CD4-positive, alpha-beta memory T cell (primary cell): ENCODE data around the gene LPO. TPM values are rescaled to one million over a fixed set of nuclear protein-coding genes. Genes with fewer than 3 reads are reported as not detected.

ENCODE experiments used
- CTCF ChIA-PET: fragments of 350-600 bp; sonication (Branson Sonifier 250); formaldehyde crosslinking; loops from one replicate; lab custom pipeline; 2021; ENCODE audit warnings: inconsistent platforms; ENCODE audit not compliant: partially characterized antibody; lab: Charles Lee
- POLR2A ChIA-PET: fragments of 350-600 bp; sonication (Branson Sonifier 250); formaldehyde crosslinking; loops from one replicate; lab custom pipeline; 2021; ENCODE audit not compliant: partially characterized antibody; lab: Charles Lee
- DNase-seq, 5 donors: peaks; one replicate each; pipeline versions ENCODE4 v3.0.0 to v3.0.0-alpha.2; 2020 to 2022; ENCODE audit warnings: mixed read lengths in 1 of 5
- H3K27ac ChIP-seq: one replicate; pipeline ENCODE4 v1.7.0; 2013; ENCODE audit warnings: low read depth, low read length
- H3K27me3 ChIP-seq: 2 replicates; pipeline ENCODE4 v1.7.0; 2013; ENCODE audit warnings: mild to moderate bottlenecking, low read length, moderate library complexity; ENCODE audit not compliant: insufficient read depth
- H3K36me3 ChIP-seq: 2 replicates; pipeline ENCODE4 v1.7.0; 2013; ENCODE audit warnings: mild to moderate bottlenecking, low read length, moderate library complexity; ENCODE audit not compliant: insufficient read depth
- H3K4me1 ChIP-seq: 2 replicates; pipeline ENCODE4 v1.7.0; 2013; ENCODE audit warnings: mild to moderate bottlenecking, low read length, moderate library complexity; ENCODE audit not compliant: insufficient read depth
- H3K4me3 ChIP-seq, 2 donors: one replicate each; pipeline ENCODE4 v1.7.0; 2013; ENCODE audit warnings: low read length in 2 of 2, mild to moderate bottlenecking in 1 of 2
- H3K9me3 ChIP-seq, 2 donors: one replicate each; pipeline ENCODE4 v1.7.0; 2013; ENCODE audit warnings: low read length in 2 of 2, control low read depth in 1 of 2; ENCODE audit not compliant: control insufficient read depth in 1 of 2
- H3K27ac Mint-ChIP-seq, 7 donors: one replicate each; pipeline ENCODE4 v1.8.0; 2020 to 2021; ENCODE audit warnings: mixed read lengths in 7 of 7, mild to moderate bottlenecking in 6 of 7, inconsistent platforms in 3 of 7, moderate library complexity in 3 of 7
- H3K27me3 Mint-ChIP-seq, 2 donors: one replicate each; pipeline ENCODE4 v1.8.0; 2020 to 2021; ENCODE audit warnings: mixed read lengths in 2 of 2
- H3K36me3 Mint-ChIP-seq, 2 donors: one replicate each; pipeline ENCODE4 v1.8.0; 2020 to 2021; ENCODE audit warnings: mixed read lengths in 2 of 2, inconsistent platforms in 1 of 2, mild to moderate bottlenecking in 1 of 2
- H3K4me1 Mint-ChIP-seq, 4 donors: one replicate each; pipeline ENCODE4 v1.8.0; 2020 to 2021; ENCODE audit warnings: mixed read lengths in 4 of 4, mild to moderate bottlenecking in 1 of 4
- H3K4me3 Mint-ChIP-seq, 8 donors: one replicate each; pipeline ENCODE4 v1.8.0; 2020 to 2021; ENCODE audit warnings: mixed read lengths in 8 of 8, mild to moderate bottlenecking in 7 of 8, moderate library complexity in 6 of 8, inconsistent platforms in 3 of 8
- H3K9me3 Mint-ChIP-seq, 8 donors: one replicate each; pipeline ENCODE4 v1.8.0; 2020 to 2021; ENCODE audit warnings: mixed read lengths in 8 of 8, mild to moderate bottlenecking in 5 of 8, inconsistent platforms in 3 of 8, moderate library complexity in 1 of 8
- intact Hi-C: fragments of 100-400 bp; cut with micrococcal nuclease; formaldehyde crosslinking; loops from one replicate; pipeline ENCODE4 v1.15.1; 2023
- polyA plus RNA-seq, 2 donors: library from polyadenylated mRNA; unstranded; fragments of 300-500 nt; fragmentation: Illumina TruSeq; gene quantifications; one replicate each; pipeline ENCODE4 v1.2.3, GENCODE V29; 2021
- total RNA-seq, 2 experiments: library from RNA; stranded (reverse); gene quantifications; one replicate each; pipeline ENCODE4 v1.2.3, GENCODE V29; 2021

Gene LPO
- total and polyA plus RNA-seq, 4 experiments from 2014 or later: not detected

DNA sequence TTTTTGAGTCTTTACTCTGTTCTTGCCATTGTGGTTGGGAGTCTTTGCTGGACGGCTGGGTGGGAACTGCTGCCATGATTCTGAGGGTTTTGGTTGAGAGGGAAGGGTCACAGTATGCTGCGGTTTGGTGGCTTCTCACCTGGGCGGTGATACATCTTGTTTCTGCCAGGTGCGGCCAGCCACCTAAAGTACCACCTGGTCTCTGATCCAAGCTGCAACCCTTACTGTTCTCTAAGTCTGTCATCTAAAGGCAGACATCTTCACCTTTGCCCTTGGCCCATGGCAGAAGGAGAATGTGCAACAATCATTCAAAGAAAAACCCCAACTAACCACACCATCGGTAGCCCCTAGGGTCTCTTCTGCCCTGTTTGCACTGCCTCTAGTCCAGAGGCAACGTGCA is 62.0 kb downstream of the LPO start:
- no peak overlapping the region for H3K4me3 ChIP-seq
- no peaks in the 10 kb centered on the region for H3K36me3 ChIP-seq
- H3K27ac ChIP-seq: no peak overlapping the region
- Mint-ChIP-seq H3K9me3 (no peaks in the 10 kb centered on the region), H3K27ac (no peak overlapping the region), H3K4me1 (peaks cover 4 to 7% (median 5%) of the 10 kb centered on the region in 4 donors), H3K4me3 (no peak overlapping the region), H3K36me3 (peaks cover 0 to 4% of the 10 kb centered on the region in 2 donors), H3K27me3 (no peaks in the 10 kb centered on the region)
- peaks cover 4% of the 10 kb centered on the region for H3K4me1 ChIP-seq
- no peaks in the 10 kb centered on the region for H3K27me3 ChIP-seq
- ChIA-PET POLR2A (interaction anchor here (1.0 kb wide), 1 partner anchor 37 kb away, joined by 3 read pairs; no protein-coding TSS in a partner anchor), CTCF (interaction anchor here (0.9 kb wide), 1 partner anchor 117 kb away, joined by 3 read pairs; the partner anchor contains the start of gene RNF43)
- no peak for DNase-seq
- no peaks in the 10 kb centered on the region for H3K9me3 ChIP-seq
- intact Hi-C loops: loop anchor here (5.0 kb wide), 1 partner anchor 707 kb away; no protein-coding TSS in a partner anchor

DNA sequence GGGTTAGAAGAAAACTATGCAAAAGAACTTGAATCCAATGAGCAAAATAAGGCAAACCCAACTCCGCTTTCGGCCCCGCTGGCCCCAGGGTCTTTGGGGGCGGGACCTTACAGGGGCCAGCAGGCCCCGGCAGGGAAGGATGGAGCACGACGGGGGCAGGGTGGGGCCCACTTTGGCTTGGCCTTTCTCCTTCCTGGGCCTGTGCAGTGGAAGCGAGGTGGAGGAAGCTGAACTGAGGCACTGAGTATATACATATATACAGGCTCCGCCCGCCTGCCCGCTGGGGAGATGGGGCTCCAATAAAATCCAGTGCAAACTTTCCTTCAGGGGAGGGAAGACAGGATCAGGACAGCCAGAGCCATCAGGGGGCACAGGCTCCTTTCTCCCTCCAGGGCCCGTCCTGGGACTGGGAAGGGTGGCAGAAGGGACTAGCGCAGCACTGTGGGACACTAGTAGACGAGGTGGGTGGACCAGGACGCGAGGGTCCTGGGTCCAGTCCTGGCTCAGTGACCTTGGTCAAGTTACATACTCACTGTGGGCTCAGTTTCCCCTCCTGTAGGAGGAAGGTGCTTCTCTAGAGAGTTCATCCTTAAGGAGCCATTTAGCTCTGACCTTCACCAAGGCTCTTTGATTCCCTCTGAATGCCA is 63.2 kb downstream of the LPO start:
- Mint-ChIP-seq H3K4me1 (peaks cover 4 to 7% (median 5%) of the 10 kb centered on the region in 4 donors), H3K27ac (no peak overlapping the region), H3K27me3 (no peaks in the 10 kb centered on the region), H3K9me3 (no peaks in the 10 kb centered on the region), H3K36me3 (peaks cover 0 to 4% of the 10 kb centered on the region in 2 donors), H3K4me3 (no peak overlapping the region)
- no peaks in the 10 kb centered on the region for H3K36me3 ChIP-seq
- H3K9me3 ChIP-seq: no peaks in the 10 kb centered on the region
- DNase-seq: no peak
- peaks cover 4% of the 10 kb centered on the region for H3K4me1 ChIP-seq
- H3K4me3 ChIP-seq: no peak overlapping the region
- intact Hi-C loops: loop anchor here (5.0 kb wide), 1 partner anchor 706 kb away; no protein-coding TSS in a partner anchor
- no peak overlapping the region for H3K27ac ChIP-seq
- ChIA-PET CTCF (interaction anchor here (0.6 to 0.9 kb wide), 2 partner anchors 116 to 117 kb away, joined by 3 read pairs; partner anchors contain the start of gene RNF43), POLR2A (no interaction called here)
- no peaks in the 10 kb centered on the region for H3K27me3 ChIP-seq

- H3K36me3 ChIP-seq: no peaks in the 10 kb centered on the region
- H3K9me3 Mint-ChIP-seq: no peaks in the 10 kb centered on the region
- H3K36me3 Mint-ChIP-seq: peaks cover 6 to 9% of the 10 kb centered on the region in 2 donors
- peaks cover 4 to 10% (median 5%) of the 10 kb centered on the region in 4 donors for H3K4me1 Mint-ChIP-seq
- no peaks in the 10 kb centered on the region for H3K27me3 Mint-ChIP-seq
- no peaks in the 10 kb centered on the region for H3K9me3 ChIP-seq
- DNase-seq: no peak
- ChIA-PET CTCF (interaction anchor here (0.6 to 4.3 kb wide), 6 partner anchors 13 to 117 kb away, joined by 3 to 52 read pairs (median 20); partner anchors contain the start of gene RNF43), POLR2A (interaction anchor here (1.0 to 3.4 kb wide), 2 partner anchors 25 to 42 kb away, joined by 4 to 21 read pairs; partner anchors contain the start of gene TSPOAP1)
- H3K4me1 ChIP-seq: peaks cover 4% of the 10 kb centered on the region
- no peak overlapping the region for H3K27ac ChIP-seq
- intact Hi-C loops: loop anchor here (5.0 kb wide), 1 partner anchor 705 kb away; no protein-coding TSS in a partner anchor
- no peaks in the 10 kb centered on the region for H3K27me3 ChIP-seq
- H3K4me3 Mint-ChIP-seq: no peak overlapping the region
- H3K27ac Mint-ChIP-seq: no peak overlapping the region
- H3K4me3 ChIP-seq: no peak overlapping the region
These were observed 64.0 kb downstream of the LPO start for GRCh38 chr17:58302171-58302918.

GRCh38 chr17:58302919-58303585 is 64.7 kb downstream of the LPO start:
- peaks cover 7 to 10% of the 10 kb centered on the region in 2 donors for H3K36me3 Mint-ChIP-seq

GRCh38 chr17:58303971-58304749 is 65.8 kb downstream of the LPO start:
- Histone ChIP-seq H3K27me3 (no peaks in the 10 kb centered on the region), H3K4me3 (no peak overlapping the region), H3K9me3 (no peaks in the 10 kb centered on the region), H3K4me1 (peaks cover 4% of the 10 kb centered on the region), H3K36me3 (peaks cover 2% of the 10 kb centered on the region), H3K27ac (no peak overlapping the region)
- H3K27me3 Mint-ChIP-seq: no peaks in the 10 kb centered on the region
- ChIA-PET POLR2A (interaction anchor here (0.9 to 3.4 kb wide), 10 partner anchors 12 to 48 kb away, joined by 3 to 21 read pairs (median 4); partner anchors contain the start of genes SUPT4H1 and TSPOAP1), CTCF (interaction anchor here (0.8 to 4.3 kb wide), 25 partner anchors 10 to 211 kb away, joined by 3 to 52 read pairs (median 4); partner anchors contain the start of genes MPO, MTMR4, RNF43 and SUPT4H1)
- H3K9me3 Mint-ChIP-seq: no peaks in the 10 kb centered on the region
- DNase-seq: peak in 4 of 5 donors; percentile 59 to 65 (median 62)
- intact Hi-C loops: loop anchor here (1.0 to 5.0 kb wide), 5 partner anchors 25 to 703 kb away; partner anchors contain the start of gene RNF43
- H3K4me3 Mint-ChIP-seq: no peak overlapping the region
- peaks cover 10 to 11% of the 10 kb centered on the region in 2 donors for H3K36me3 Mint-ChIP-seq
- peak overlapping the region in 4 of 7 donors; percentile 0 to 70 (median 44) for H3K27ac Mint-ChIP-seq
- peaks cover 4 to 10% (median 5%) of the 10 kb centered on the region in 4 donors for H3K4me1 Mint-ChIP-seq

More at GRCh38 chr17:58302919-58303585, 64.7 kb downstream of the LPO start:
- Mint-ChIP-seq H3K4me3 (no peak overlapping the region), H3K4me1 (peaks cover 4 to 10% (median 5%) of the 10 kb centered on the region in 4 donors), H3K27me3 (no peaks in the 10 kb centered on the region), H3K9me3 (no peaks in the 10 kb centered on the region), H3K27ac (no peak overlapping the region)
- Histone ChIP-seq H3K9me3 (no peaks in the 10 kb centered on the region), H3K4me3 (no peak overlapping the region), H3K36me3 (no peaks in the 10 kb centered on the region), H3K27me3 (no peaks in the 10 kb centered on the region), H3K4me1 (peaks cover 4% of the 10 kb centered on the region), H3K27ac (no peak overlapping the region)
- ChIA-PET CTCF (interaction anchor here (1.0 to 4.3 kb wide), 9 partner anchors 10 to 114 kb away, joined by 3 to 52 read pairs (median 7); partner anchors contain the start of genes RNF43 and SUPT4H1), POLR2A (interaction anchor here (1.0 to 3.4 kb wide), 2 partner anchors 24 to 41 kb away, joined by 4 to 21 read pairs; partner anchors contain the start of gene TSPOAP1)
- no peak for DNase-seq
- intact Hi-C loops: loop anchor here (5.0 kb wide), 1 partner anchor 704 kb away; no protein-coding TSS in a partner anchor
